ENCODE measurements around the gene BRME1. TPM values are rescaled to one million over a fixed set of nuclear protein-coding genes. Genes with fewer than 3 reads are reported as not detected.

Gene BRME1
- total and polyA plus RNA-seq, 2 of the 13 experiments (the other 11 are each of a cell fraction or from before 2014, with no cell fraction given) = 0.74 to 1.5 TPM

DNA sequence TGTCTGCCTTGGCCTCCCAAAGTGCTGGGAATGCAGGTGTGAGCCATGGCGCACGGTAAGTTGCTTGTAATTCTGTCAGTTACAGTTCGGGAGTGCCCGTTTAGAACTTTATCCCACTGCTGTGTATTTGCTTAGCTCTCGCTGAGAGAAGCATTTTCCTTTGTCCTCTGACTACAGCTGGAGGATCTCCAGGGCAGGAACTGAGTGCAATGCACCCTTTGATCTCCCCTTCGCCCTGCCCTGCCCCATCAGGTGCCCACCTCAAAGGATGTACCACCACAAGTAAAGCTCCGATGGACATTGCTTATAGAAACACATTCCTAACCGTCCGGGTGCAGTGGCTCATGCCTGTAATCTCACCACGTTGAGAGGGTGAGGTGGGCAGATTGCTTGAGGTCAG, 6.5 kb downstream of the BRME1 start (continued):
- TF ChIP-seq, protein P1, sequence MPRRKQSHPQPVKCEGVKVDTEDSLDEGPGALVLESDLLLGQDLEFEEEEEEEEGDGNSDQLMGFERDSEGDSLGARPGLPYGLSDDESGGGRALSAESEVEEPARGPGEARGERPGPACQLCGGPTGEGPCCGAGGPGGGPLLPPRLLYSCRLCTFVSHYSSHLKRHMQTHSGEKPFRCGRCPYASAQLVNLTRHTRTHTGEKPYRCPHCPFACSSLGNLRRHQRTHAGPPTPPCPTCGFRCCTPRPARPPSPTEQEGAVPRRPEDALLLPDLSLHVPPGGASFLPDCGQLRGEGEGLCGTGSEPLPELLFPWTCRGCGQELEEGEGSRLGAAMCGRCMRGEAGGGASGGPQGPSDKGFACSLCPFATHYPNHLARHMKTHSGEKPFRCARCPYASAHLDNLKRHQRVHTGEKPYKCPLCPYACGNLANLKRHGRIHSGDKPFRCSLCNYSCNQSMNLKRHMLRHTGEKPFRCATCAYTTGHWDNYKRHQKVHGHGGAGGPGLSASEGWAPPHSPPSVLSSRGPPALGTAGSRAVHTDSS (CRISPR knock-in tag; conservative IDR thresholded peaks at IDR 0.05) = no peak
- TF ChIP-seq MIER2 (CRISPR knock-in tag; IDR thresholded peaks at IDR 0.05) (no peak), PAF1 (CRISPR knock-in tag; IDR thresholded peaks at IDR 0.05) (no peak), KDM6A (CRISPR knock-in tag; IDR thresholded peaks at IDR 0.05; ENCODE audit: low read depth) (no peak), PCBP1 (IDR thresholded peaks at IDR 0.05; ENCODE audit: borderline replicate concordance, low read depth, low read length) (no peak), ZNF674 (CRISPR knock-in tag; IDR thresholded peaks at IDR 0.05; ENCODE audit: low read depth) (no peak), ZNF235 (CRISPR knock-in tag; IDR thresholded peaks at IDR 0.05; ENCODE audit: borderline replicate concordance) (no peak), ZNF205 (CRISPR knock-in tag; IDR thresholded peaks at IDR 0.05) (no peak), KDM3A (CRISPR knock-in tag; IDR thresholded peaks at IDR 0.05; ENCODE audit: low read depth) (no peak), LCORL (IDR thresholded peaks at IDR 0.05) (no peak), LCORL (CRISPR knock-in tag; IDR thresholded peaks at IDR 0.05) (peak; percentile 65), PRPF4 (IDR thresholded peaks at IDR 0.05; ENCODE audit: low read depth, low read length, poor library complexity, severe bottlenecking) (no peak), TBP (CRISPR knock-in tag; IDR thresholded peaks at IDR 0.05) (no peak), ZBTB1 (CRISPR knock-in tag; IDR thresholded peaks at IDR 0.05; ENCODE audit: borderline replicate concordance) (no peak), SNRNP70 (IDR thresholded peaks at IDR 0.05; ENCODE audit: low read depth, low read length) (no peak), ZKSCAN5 (CRISPR knock-in tag; IDR thresholded peaks at IDR 0.05) (no peak), ZNF441 (CRISPR knock-in tag; IDR thresholded peaks at IDR 0.05; ENCODE audit: borderline replicate concordance) (no peak), RBAK (CRISPR knock-in tag; IDR thresholded peaks at IDR 0.05) (no peak), ZNF766 (CRISPR knock-in tag; IDR thresholded peaks at IDR 0.05; ENCODE audit: borderline replicate concordance) (no peak)
- TF ChIP-seq, protein P2, sequence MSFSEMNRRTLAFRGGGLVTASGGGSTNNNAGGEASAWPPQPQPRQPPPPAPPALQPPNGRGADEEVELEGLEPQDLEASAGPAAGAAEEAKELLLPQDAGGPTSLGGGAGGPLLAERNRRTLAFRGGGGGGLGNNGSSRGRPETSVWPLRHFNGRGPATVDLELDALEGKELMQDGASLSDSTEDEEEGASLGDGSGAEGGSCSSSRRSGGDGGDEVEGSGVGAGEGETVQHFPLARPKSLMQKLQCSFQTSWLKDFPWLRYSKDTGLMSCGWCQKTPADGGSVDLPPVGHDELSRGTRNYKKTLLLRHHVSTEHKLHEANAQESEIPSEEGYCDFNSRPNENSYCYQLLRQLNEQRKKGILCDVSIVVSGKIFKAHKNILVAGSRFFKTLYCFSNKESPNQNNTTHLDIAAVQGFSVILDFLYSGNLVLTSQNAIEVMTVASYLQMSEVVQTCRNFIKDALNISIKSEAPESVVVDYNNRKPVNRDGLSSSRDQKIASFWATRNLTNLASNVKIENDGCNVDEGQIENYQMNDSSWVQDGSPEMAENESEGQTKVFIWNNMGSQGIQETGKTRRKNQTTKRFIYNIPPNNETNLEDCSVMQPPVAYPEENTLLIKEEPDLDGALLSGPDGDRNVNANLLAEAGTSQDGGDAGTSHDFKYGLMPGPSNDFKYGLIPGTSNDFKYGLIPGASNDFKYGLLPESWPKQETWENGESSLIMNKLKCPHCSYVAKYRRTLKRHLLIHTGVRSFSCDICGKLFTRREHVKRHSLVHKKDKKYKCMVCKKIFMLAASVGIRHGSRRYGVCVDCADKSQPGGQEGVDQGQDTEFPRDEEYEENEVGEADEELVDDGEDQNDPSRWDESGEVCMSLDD (CRISPR knock-in tag; IDR thresholded peaks at IDR 0.05; ENCODE audit: borderline replicate concordance) = no peak
- TF ChIP-seq, protein P3, sequence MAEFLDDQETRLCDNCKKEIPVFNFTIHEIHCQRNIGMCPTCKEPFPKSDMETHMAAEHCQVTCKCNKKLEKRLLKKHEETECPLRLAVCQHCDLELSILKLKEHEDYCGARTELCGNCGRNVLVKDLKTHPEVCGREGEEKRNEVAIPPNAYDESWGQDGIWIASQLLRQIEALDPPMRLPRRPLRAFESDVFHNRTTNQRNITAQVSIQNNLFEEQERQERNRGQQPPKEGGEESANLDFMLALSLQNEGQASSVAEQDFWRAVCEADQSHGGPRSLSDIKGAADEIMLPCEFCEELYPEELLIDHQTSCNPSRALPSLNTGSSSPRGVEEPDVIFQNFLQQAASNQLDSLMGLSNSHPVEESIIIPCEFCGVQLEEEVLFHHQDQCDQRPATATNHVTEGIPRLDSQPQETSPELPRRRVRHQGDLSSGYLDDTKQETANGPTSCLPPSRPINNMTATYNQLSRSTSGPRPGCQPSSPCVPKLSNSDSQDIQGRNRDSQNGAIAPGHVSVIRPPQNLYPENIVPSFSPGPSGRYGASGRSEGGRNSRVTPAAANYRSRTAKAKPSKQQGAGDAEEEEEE (CRISPR knock-in tag; IDR thresholded peaks at IDR 0.05; ENCODE audit: borderline replicate concordance) = no peak
- TF ChIP-seq, protein P4, sequence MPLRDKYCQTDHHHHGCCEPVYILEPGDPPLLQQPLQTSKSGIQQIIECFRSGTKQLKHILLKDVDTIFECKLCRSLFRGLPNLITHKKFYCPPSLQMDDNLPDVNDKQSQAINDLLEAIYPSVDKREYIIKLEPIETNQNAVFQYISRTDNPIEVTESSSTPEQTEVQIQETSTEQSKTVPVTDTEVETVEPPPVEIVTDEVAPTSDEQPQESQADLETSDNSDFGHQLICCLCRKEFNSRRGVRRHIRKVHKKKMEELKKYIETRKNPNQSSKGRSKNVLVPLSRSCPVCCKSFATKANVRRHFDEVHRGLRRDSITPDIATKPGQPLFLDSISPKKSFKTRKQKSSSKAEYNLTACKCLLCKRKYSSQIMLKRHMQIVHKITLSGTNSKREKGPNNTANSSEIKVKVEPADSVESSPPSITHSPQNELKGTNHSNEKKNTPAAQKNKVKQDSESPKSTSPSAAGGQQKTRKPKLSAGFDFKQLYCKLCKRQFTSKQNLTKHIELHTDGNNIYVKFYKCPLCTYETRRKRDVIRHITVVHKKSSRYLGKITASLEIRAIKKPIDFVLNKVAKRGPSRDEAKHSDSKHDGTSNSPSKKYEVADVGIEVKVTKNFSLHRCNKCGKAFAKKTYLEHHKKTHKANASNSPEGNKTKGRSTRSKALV (CRISPR knock-in tag; IDR thresholded peaks at IDR 0.05) = 0 out of 2 replicates have a peak, but pooled peaks have one; percentile 11
- TF ChIP-seq, protein P5, sequence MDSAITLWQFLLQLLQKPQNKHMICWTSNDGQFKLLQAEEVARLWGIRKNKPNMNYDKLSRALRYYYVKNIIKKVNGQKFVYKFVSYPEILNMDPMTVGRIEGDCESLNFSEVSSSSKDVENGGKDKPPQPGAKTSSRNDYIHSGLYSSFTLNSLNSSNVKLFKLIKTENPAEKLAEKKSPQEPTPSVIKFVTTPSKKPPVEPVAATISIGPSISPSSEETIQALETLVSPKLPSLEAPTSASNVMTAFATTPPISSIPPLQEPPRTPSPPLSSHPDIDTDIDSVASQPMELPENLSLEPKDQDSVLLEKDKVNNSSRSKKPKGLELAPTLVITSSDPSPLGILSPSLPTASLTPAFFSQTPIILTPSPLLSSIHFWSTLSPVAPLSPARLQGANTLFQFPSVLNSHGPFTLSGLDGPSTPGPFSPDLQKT (CRISPR knock-in tag; IDR thresholded peaks at IDR 0.05; ENCODE audit: borderline replicate concordance) = no peak
